Neural progenitor cell (in vitro differentiated cells): ENCODE measurements around the gene APLP1. TPM values are rescaled to one million over a fixed set of nuclear protein-coding genes. Genes with fewer than 3 reads are reported as not detected.

Source experiments
- DNase-seq: peaks from one replicate; pipeline ENCODE4 v3.0.0-alpha.2; 2016; ENCODE audit warnings: low spot score
- H2AFZ ChIP-seq: fragments of 200-600 bp; sonication (generic); replicated peaks from 2 replicates; pipeline ENCODE4 v1.6.1; 2016; ENCODE audit warnings: antibody characterized with exemption
- H3F3A ChIP-seq: fragments of 200-600 bp; sonication (generic); 2 replicates; pipeline ENCODE4 v1.6.1; 2016; ENCODE audit warnings: antibody characterized with exemption, low read depth
- H3K27ac ChIP-seq: fragments of 200-600 bp; sonication (generic); 2 replicates; pipeline ENCODE4 v1.5.1; 2016; ENCODE audit warnings: mild to moderate bottlenecking
- H3K27me3 ChIP-seq: fragments of 200-600 bp; sonication (generic); 2 replicates; pipeline ENCODE4 v1.6.1; 2016; ENCODE audit warnings: mild to moderate bottlenecking, moderate library complexity
- H3K36me3 ChIP-seq: fragments of 200-600 bp; sonication (generic); 2 replicates; pipeline ENCODE4 v1.5.1; 2016
- H3K4me1 ChIP-seq: fragments of 200-600 bp; sonication (generic); 2 replicates; pipeline ENCODE4 v1.6.1; 2016; ENCODE audit warnings: mixed run types
- H3K4me2 ChIP-seq: fragments of 200-600 bp; sonication (generic); 2 replicates; pipeline ENCODE4 v1.6.1; 2016
- H3K4me3 ChIP-seq: fragments of 200-600 bp; sonication (generic); 2 replicates; pipeline ENCODE4 v1.5.1; 2016
- H3K79me2 ChIP-seq: fragments of 200-600 bp; sonication (generic); 2 replicates; pipeline ENCODE4 v1.6.1; 2016; ENCODE audit warnings: low read depth
- H3K9ac ChIP-seq: fragments of 200-600 bp; sonication (generic); 2 replicates; pipeline ENCODE4 v1.6.1; 2016
- H3K9me3 ChIP-seq: fragments of 200-600 bp; sonication (generic); 2 replicates; pipeline ENCODE4 v1.5.1; 2016; ENCODE audit warnings: low read depth
- H4K20me1 ChIP-seq: fragments of 200-600 bp; sonication (generic); 2 replicates; pipeline ENCODE4 v1.6.1; 2016; ENCODE audit warnings: low read depth
- H3K27ac Mint-ChIP-seq: 3 replicates; pipeline ENCODE4 v1.8.0; 2021; ENCODE audit warnings: mixed read lengths
- H3K27me3 Mint-ChIP-seq: 2 replicates; pipeline ENCODE4 v1.8.0; 2022; ENCODE audit warnings: low read depth, mild to moderate bottlenecking, inconsistent platforms, moderate library complexity, mixed read lengths; ENCODE audit not compliant: insufficient read depth
- H3K36me3 Mint-ChIP-seq: 3 replicates; pipeline ENCODE4 v1.8.0; 2021; ENCODE audit warnings: mixed read lengths
- H3K4me1 Mint-ChIP-seq: 3 replicates; pipeline ENCODE4 v1.8.0; 2021; ENCODE audit warnings: mixed read lengths
- H3K4me3 Mint-ChIP-seq: 3 replicates; pipeline ENCODE4 v1.8.0; 2021; ENCODE audit warnings: mild to moderate bottlenecking, moderate library complexity, mixed read lengths
- H3K9me3 Mint-ChIP-seq: 3 replicates; pipeline ENCODE4 v1.8.0; 2020; ENCODE audit warnings: mixed read lengths
- CTCF ChIP-seq: fragments of 200-600 bp; sonication (generic); IDR thresholded peaks from 2 replicates; pipeline ENCODE4 v1.5.1; 2017; ENCODE audit warnings: antibody characterized with exemption, mild to moderate bottlenecking
- EZH2 ChIP-seq: fragments of 200-600 bp; sonication (generic); IDR thresholded peaks from 2 replicates; pipeline ENCODE4 v1.6.1; 2017; ENCODE audit warnings: antibody characterized with exemption, mild to moderate bottlenecking, moderate library complexity
- EZH2phosphoT487 ChIP-seq: fragments of 200-600 bp; sonication (generic); IDR thresholded peaks from 2 replicates; pipeline ENCODE4 v1.6.1; 2017; ENCODE audit warnings: antibody characterized with exemption
- small RNA-seq: library from RNA; depleted of rRNA; stranded (forward); fragments of <200 nt; gene quantifications from one replicate; pipeline ENCODE3, GENCODE V24; 2015
- total RNA-seq: library from RNA; depleted of rRNA; stranded (reverse); fragments of >200 nt; gene quantifications from 2 replicates; pipeline ENCODE4 v1.2.3, GENCODE V29; 2015; ENCODE audit warnings: low replicate concordance

The APLP1 gene
- total RNA-seq, 1 donor from 2014 or later = 89.5 TPM

GRCh38 chr19:35925501-35925900 lies 57.1 kb downstream of the APLP1 start:
- Histone ChIP-seq H2AFZ (no peak overlapping the region), H3K27me3 (no peaks in the 10 kb centered on the region), H3K79me2 (no peaks in the 10 kb centered on the region), H3K4me1 (no peaks in the 10 kb centered on the region), H3K4me3 (no peak overlapping the region), H3K9me3 (no peaks in the 10 kb centered on the region), H4K20me1 (no peaks in the 10 kb centered on the region), H3K4me2 (no peak overlapping the region), H3K27ac (no peak overlapping the region), H3K9ac (no peak overlapping the region), H3F3A (no peaks in the 10 kb centered on the region), H3K36me3 (no peaks in the 10 kb centered on the region)
- Mint-ChIP-seq H3K36me3 (no peaks in the 10 kb centered on the region), H3K4me3 (no peak overlapping the region), H3K27me3 (peaks cover 13% of the 10 kb centered on the region), H3K4me1 (no peaks in the 10 kb centered on the region), H3K9me3 (no peaks in the 10 kb centered on the region), H3K27ac (no peak overlapping the region)
- TF ChIP-seq CTCF (no peak), EZH2 (no peak), EZH2phosphoT487 (no peak)
- no peak for DNase-seq

- Histone ChIP-seq H3K36me3 (no peaks in the 10 kb centered on the region), H3K4me3 (no peak overlapping the region), H3F3A (peaks cover 12% of the 10 kb centered on the region), H4K20me1 (no peaks in the 10 kb centered on the region), H3K4me1 (peaks cover 5% of the 10 kb centered on the region), H2AFZ (no peak overlapping the region), H3K27ac (no peak overlapping the region), H3K9ac (no peak overlapping the region), H3K27me3 (no peaks in the 10 kb centered on the region), H3K4me2 (no peak overlapping the region), H3K9me3 (no peaks in the 10 kb centered on the region), H3K79me2 (no peaks in the 10 kb centered on the region)
- H3K9me3 Mint-ChIP-seq = no peaks in the 10 kb centered on the region
- DNase-seq = no peak
- H3K4me3 Mint-ChIP-seq = no peak overlapping the region
- peaks cover 13% of the 10 kb centered on the region for H3K4me1 Mint-ChIP-seq
- no peaks in the 10 kb centered on the region for H3K36me3 Mint-ChIP-seq
- no peak for TF ChIP-seq CTCF
- TF ChIP-seq EZH2 = no peak
- TF ChIP-seq EZH2phosphoT487 = no peak
- no peak overlapping the region for H3K27ac Mint-ChIP-seq
- H3K27me3 Mint-ChIP-seq = peaks cover 7% of the 10 kb centered on the region
Measured at GRCh38 chr19:35928507-35928906, 60.1 kb downstream of the APLP1 start.

Small RNA genes lying within 50 kb of the gene (small RNA-seq; reads per million reads assigned to genes)
- not detected for gene RN7SL402P

Other genes with a start within 250 kb of the APLP1 start
- gene RBM42, start 239.5 kb upstream of the APLP1 start, total RNA-seq = 20.1 and 53.7 TPM in 2 replicates
- gene ETV2, start 226.8 kb upstream of the APLP1 start, total RNA-seq = 0.71 TPM in 1 of 2 replicates, not detected in the other
- gene COX6B1, start 220.3 kb upstream of the APLP1 start, total RNA-seq = 403 and 511 TPM in 2 replicates
- 1.3 TPM in 1 of 2 replicates, not detected in the other for gene UPK1A, start 202.1 kb upstream of the APLP1 start, total RNA-seq
- not detected in 2 replicates for gene ZBTB32, start 164.0 kb upstream of the APLP1 start, total RNA-seq
- gene KMT2B, start 150.6 kb upstream of the APLP1 start, total RNA-seq = 12.6 and 16.0 TPM in 2 replicates
- gene IGFLR1, start 126.1 kb upstream of the APLP1 start, total RNA-seq = 5.0 and 9.2 TPM in 2 replicates
- gene U2AF1L4, start 123.2 kb upstream of the APLP1 start, total RNA-seq = 17.2 and 27.9 TPM in 2 replicates
- 10.9 and 29.6 TPM in 2 replicates for gene PSENEN, start 122.9 kb upstream of the APLP1 start, total RNA-seq
- gene LIN37, start 120.0 kb upstream of the APLP1 start, total RNA-seq = 11.4 and 12.4 TPM in 2 replicates
- gene HSPB6, start 111.5 kb upstream of the APLP1 start, total RNA-seq = not detected in 2 replicates
- gene PROSER3, start 110.4 kb upstream of the APLP1 start, total RNA-seq = 7.1 and 13.4 TPM in 2 replicates
- 6.5 and 15.1 TPM in 2 replicates for gene ARHGAP33, start 93.0 kb upstream of the APLP1 start, total RNA-seq
- gene PRODH2, start 55.7 kb upstream of the APLP1 start, total RNA-seq = not detected in 2 replicates
- 0.40 and 0.62 TPM in 2 replicates for gene NPHS1, start 16.1 kb upstream of the APLP1 start, total RNA-seq
- 2.4 and 5.5 TPM in 2 replicates for gene KIRREL2, start 11.7 kb upstream of the APLP1 start, total RNA-seq
- 1.3 and 4.7 TPM in 2 replicates for gene NFKBID, start 32.0 kb downstream of the APLP1 start, total RNA-seq
- not detected in 2 replicates for gene HCST, start 34.0 kb downstream of the APLP1 start, total RNA-seq
- gene TYROBP, start 39.7 kb downstream of the APLP1 start, total RNA-seq = not detected in 2 replicates
- 2.3 and 9.5 TPM in 2 replicates for gene LRFN3, start 67.8 kb downstream of the APLP1 start, total RNA-seq
- gene SDHAF1, start 126.6 kb downstream of the APLP1 start, total RNA-seq = 4.6 and 18.6 TPM in 2 replicates
- 2.3 and 10.9 TPM in 2 replicates for gene SYNE4, start 140.2 kb downstream of the APLP1 start, total RNA-seq
- gene ALKBH6, start 145.6 kb downstream of the APLP1 start, total RNA-seq = 16.3 and 22.5 TPM in 2 replicates
- gene CLIP3, start 164.3 kb downstream of the APLP1 start, total RNA-seq = 8.2 and 17.7 TPM in 2 replicates
- gene THAP8, start 185.7 kb downstream of the APLP1 start, total RNA-seq = 6.7 and 9.5 TPM in 2 replicates
- gene WDR62, start 186.3 kb downstream of the APLP1 start, total RNA-seq = 12.0 and 22.4 TPM in 2 replicates
- not detected in 2 replicates for gene OVOL3, start 242.6 kb downstream of the APLP1 start, total RNA-seq
- gene POLR2I, start 246.3 kb downstream of the APLP1 start, total RNA-seq = 44.0 and 67.1 TPM in 2 replicates
- 166 and 250 TPM in 2 replicates for gene TBCB, start 246.9 kb downstream of the APLP1 start, total RNA-seq